HG02642 (cell line): ENCODE data around the gene MAD2L1BP.
A peak's percentile ranks its signal among the peaks of the same experiment; 100 is the strongest.
"Not testable (repeated sequence)": the region's sequence is repeated elsewhere in the genome, so short reads cannot be mapped to it uniquely, and the experiment has no call there.

Experiments used
- ATAC-seq: cut with Tn5 transposase; IDR thresholded peaks from one replicate; pipeline ENCODE4 v1.9.1; 2021; ENCODE audit warnings: mild to moderate bottlenecking; ENCODE audit not compliant: unreplicated experiment, poor library complexity

The MAD2L1BP gene

GRCh38 chr6:43635387-43636307 lies at the start of gene MAD2L1BP:
MAD2L1BP (plus strand) TSS chr6:43635840; CDS start chr6:43635876, 36 bp downstream.
- peak; percentile 85 for ATAC-seq

GRCh38 chr6:43588194-43588593 lies 47.4 kb upstream of the MAD2L1BP start:
- ATAC-seq = no peak

GRCh38 chr6:43589564-43589963 lies 46.1 kb upstream of the MAD2L1BP start:
- ATAC-seq = not testable (repeated sequence)

- no peak for ATAC-seq
Measured at GRCh38 chr6:43593938-43594337, 41.7 kb upstream of the MAD2L1BP start.

- ATAC-seq = no peak
Measured at GRCh38 chr6:43600595-43600994, 35.0 kb upstream of the MAD2L1BP start.

GRCh38 chr6:43604174-43604573 lies 31.5 kb upstream of the MAD2L1BP start:
- ATAC-seq = no peak

- no peak for ATAC-seq
Measured at GRCh38 chr6:43606019-43606418, 29.6 kb upstream of the MAD2L1BP start.

GRCh38 chr6:43608310-43608763 lies 27.3 kb upstream of the MAD2L1BP start:
- ATAC-seq = no peak

GRCh38 chr6:43608807-43609206 lies 26.8 kb upstream of the MAD2L1BP start:
- ATAC-seq = no peak

- no peak for ATAC-seq
Measured at GRCh38 chr6:43609402-43609801, 26.2 kb upstream of the MAD2L1BP start.

- ATAC-seq = no peak
Measured at GRCh38 chr6:43610431-43610830, 25.2 kb upstream of the MAD2L1BP start.

GRCh38 chr6:43613721-43614395 lies 21.8 kb upstream of the MAD2L1BP start:
- ATAC-seq = no peak

GRCh38 chr6:43614396-43614730 lies 21.3 kb upstream of the MAD2L1BP start:
- no peak for ATAC-seq

GRCh38 chr6:43616725-43617472 lies 18.7 kb upstream of the MAD2L1BP start:
- ATAC-seq = no peak

- ATAC-seq = no peak
Measured at GRCh38 chr6:43621078-43621835, 14.4 kb upstream of the MAD2L1BP start.

- ATAC-seq = no peak
Measured at GRCh38 chr6:43621836-43622180, 13.8 kb upstream of the MAD2L1BP start.

GRCh38 chr6:43622541-43622940 lies 13.1 kb upstream of the MAD2L1BP start:
- no peak for ATAC-seq

- ATAC-seq = no peak
Measured at GRCh38 chr6:43623880-43624785, 11.5 kb upstream of the MAD2L1BP start.

- ATAC-seq = no peak
Measured at GRCh38 chr6:43624786-43625288, 10.8 kb upstream of the MAD2L1BP start.
